Caco-2 (cell line): ENCODE measurements around the gene MRGPRE. TPM values are rescaled to one million over a fixed set of nuclear protein-coding genes. Genes with fewer than 3 reads are reported as not detected.

Source experiments
- BruUV-seq: library from RNA; stranded (reverse); fragments of 400-500 nt; replicated peaks from 2 replicates; lab custom pipeline; 2021; lab: Mats Ljungman, UMichigan
- CTCF ChIA-PET: fragments of 300-600 bp; sonication (Branson Sonifier 250); formaldehyde crosslinking; loops from one replicate; lab custom pipeline; 2022; ENCODE audit warnings: antibody characterized with exemption; lab: Charles Lee
- POLR2A ChIA-PET: fragments of 300-600 bp; sonication (Branson Sonifier 250); formaldehyde crosslinking; loops from one replicate; lab custom pipeline; 2022; ENCODE audit warnings: antibody characterized with exemption; lab: Charles Lee
- DNase-seq, 2 experiments: peaks; one replicate each; pipeline versions ENCODE4 v3.0.0 to v3.0.0-alpha.2; 2020 to 2022
- H3K27me3 ChIP-seq: replicated peaks from 2 replicates; pipeline ENCODE4 v1.6.0; 2011; ENCODE audit warnings: low read length; ENCODE audit not compliant: control insufficient read depth, insufficient read depth
- H3K36me3 ChIP-seq: 2 replicates; pipeline ENCODE4 v1.5.1; 2011; ENCODE audit warnings: low read length; ENCODE audit not compliant: control insufficient read depth, insufficient read depth
- H3K4me1 ChIP-seq: fragments of 250-450 bp; sonication (Bioruptor Pico); 2 replicates; pipeline ENCODE4 v1.5.1; 2020; ENCODE audit warnings: mild to moderate bottlenecking
- H3K4me3 ChIP-seq: 2 replicates; pipeline ENCODE4 v1.5.1; 2011; ENCODE audit warnings: low read depth, mild to moderate bottlenecking, control low read depth, low read length
- H3K9me3 ChIP-seq: fragments of 250-450 bp; sonication (Bioruptor Pico); 2 replicates; pipeline ENCODE4 v1.5.1; 2020; ENCODE audit warnings: mild to moderate bottlenecking, moderate library complexity
- H3K27ac Mint-ChIP-seq: one replicate; pipeline ENCODE4 v1.8.0; 2022; ENCODE audit warnings: mixed read lengths; ENCODE audit not compliant: unreplicated experiment
- H3K27me3 Mint-ChIP-seq: one replicate; pipeline ENCODE4 v1.8.0; 2022; ENCODE audit warnings: mixed read lengths; ENCODE audit not compliant: insufficient read depth, unreplicated experiment
- H3K36me3 Mint-ChIP-seq: one replicate; pipeline ENCODE4 v1.8.0; 2022; ENCODE audit warnings: mild to moderate bottlenecking, mixed read lengths; ENCODE audit not compliant: insufficient read depth, unreplicated experiment
- H3K4me1 Mint-ChIP-seq: one replicate; pipeline ENCODE4 v1.8.0; 2022; ENCODE audit warnings: low read depth, mixed read lengths; ENCODE audit not compliant: unreplicated experiment
- H3K4me3 Mint-ChIP-seq: one replicate; pipeline ENCODE4 v1.8.0; 2022; ENCODE audit warnings: mild to moderate bottlenecking, moderate library complexity, mixed read lengths; ENCODE audit not compliant: unreplicated experiment
- H3K9me3 Mint-ChIP-seq: one replicate; pipeline ENCODE4 v1.8.0; 2022; ENCODE audit warnings: mixed read lengths; ENCODE audit not compliant: unreplicated experiment
- intact Hi-C: fragments of 100-400 bp; cut with micrococcal nuclease; formaldehyde crosslinking; loops from one replicate; pipeline ENCODE4 v1.10.0; 2022; ENCODE audit not compliant: unreplicated experiment
- total RNA-seq: library from RNA; stranded (reverse); gene quantifications from 2 replicates; pipeline ENCODE4 v1.2.3, GENCODE V29; 2022
- TF ChIP-seq, protein P1 (sequence below), 2 experiments: fragments of 200-600 bp in 1 of 2; IDR thresholded peaks; 1 replicate in 1 of 2; 2 replicates in 1 of 2; pipeline versions ENCODE4 v1.5.1 to v1.8.0; 2011 to 2022; ENCODE audit warnings: antibody characterized with exemption in 1 of 2, control low read depth in 1 of 2, inconsistent platforms in 1 of 2, low read depth in 1 of 2, low read length in 1 of 2, mild to moderate bottlenecking in 1 of 2, moderate library complexity in 1 of 2; ENCODE audit not compliant: insufficient read depth in 1 of 2, severe bottlenecking in 1 of 2, unreplicated experiment in 1 of 2

Gene MRGPRE
- total RNA-seq, 1 experiment from 2014 or later: not detected

DNA sequence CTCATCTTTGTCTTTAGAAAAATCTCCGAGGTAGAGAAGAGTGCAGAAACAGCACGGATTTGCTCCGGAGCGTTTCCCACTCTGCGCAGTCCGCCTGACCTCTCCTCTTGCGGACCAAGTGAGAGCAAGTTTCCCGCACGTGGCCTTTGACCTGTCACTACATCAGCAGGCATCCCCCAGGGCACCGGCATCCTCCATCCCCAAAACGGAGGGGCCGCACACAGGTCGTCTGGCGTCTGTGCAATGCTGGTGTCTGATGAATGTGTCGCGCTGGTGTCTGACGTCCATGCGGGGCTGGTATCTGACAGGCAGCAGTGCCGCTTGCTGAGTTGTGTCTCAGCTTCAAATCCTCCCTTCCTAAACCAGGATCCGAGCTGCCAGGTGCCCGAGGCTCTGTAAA, 739 bp upstream of the MRGPRE start:
- CTCF ChIA-PET: no interaction called here
- Histone ChIP-seq H3K36me3 (no peaks in the 10 kb centered on the region), H3K4me1 (no peaks in the 10 kb centered on the region), H3K9me3 (no peaks in the 10 kb centered on the region), H3K27me3 (no peaks in the 10 kb centered on the region; the same call in none of the 2 replicates), H3K4me3 (no peak overlapping the region)
- BruUV-seq: no TSS peak
- H3K27me3 Mint-ChIP-seq: peaks cover 30% of the 10 kb centered on the region
- H3K9me3 Mint-ChIP-seq: no peaks in the 10 kb centered on the region
- no peak overlapping the region for H3K4me3 Mint-ChIP-seq
- TF ChIP-seq, protein P1, sequence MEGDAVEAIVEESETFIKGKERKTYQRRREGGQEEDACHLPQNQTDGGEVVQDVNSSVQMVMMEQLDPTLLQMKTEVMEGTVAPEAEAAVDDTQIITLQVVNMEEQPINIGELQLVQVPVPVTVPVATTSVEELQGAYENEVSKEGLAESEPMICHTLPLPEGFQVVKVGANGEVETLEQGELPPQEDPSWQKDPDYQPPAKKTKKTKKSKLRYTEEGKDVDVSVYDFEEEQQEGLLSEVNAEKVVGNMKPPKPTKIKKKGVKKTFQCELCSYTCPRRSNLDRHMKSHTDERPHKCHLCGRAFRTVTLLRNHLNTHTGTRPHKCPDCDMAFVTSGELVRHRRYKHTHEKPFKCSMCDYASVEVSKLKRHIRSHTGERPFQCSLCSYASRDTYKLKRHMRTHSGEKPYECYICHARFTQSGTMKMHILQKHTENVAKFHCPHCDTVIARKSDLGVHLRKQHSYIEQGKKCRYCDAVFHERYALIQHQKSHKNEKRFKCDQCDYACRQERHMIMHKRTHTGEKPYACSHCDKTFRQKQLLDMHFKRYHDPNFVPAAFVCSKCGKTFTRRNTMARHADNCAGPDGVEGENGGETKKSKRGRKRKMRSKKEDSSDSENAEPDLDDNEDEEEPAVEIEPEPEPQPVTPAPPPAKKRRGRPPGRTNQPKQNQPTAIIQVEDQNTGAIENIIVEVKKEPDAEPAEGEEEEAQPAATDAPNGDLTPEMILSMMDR (IDR thresholded peaks at IDR 0.05; ENCODE audit: insufficient read depth in 1 of 2, low read depth in 1 of 2, low read length in 1 of 2, severe bottlenecking in 1 of 2, unreplicated experiment in 1 of 2): no peak
- no peak overlapping the region for H3K27ac Mint-ChIP-seq
- DNase-seq: no peak
- no peaks in the 10 kb centered on the region for H3K4me1 Mint-ChIP-seq
- POLR2A ChIA-PET: no interaction called here
- intact Hi-C loops: no loop called here
- H3K36me3 Mint-ChIP-seq: no peaks in the 10 kb centered on the region

DNA sequence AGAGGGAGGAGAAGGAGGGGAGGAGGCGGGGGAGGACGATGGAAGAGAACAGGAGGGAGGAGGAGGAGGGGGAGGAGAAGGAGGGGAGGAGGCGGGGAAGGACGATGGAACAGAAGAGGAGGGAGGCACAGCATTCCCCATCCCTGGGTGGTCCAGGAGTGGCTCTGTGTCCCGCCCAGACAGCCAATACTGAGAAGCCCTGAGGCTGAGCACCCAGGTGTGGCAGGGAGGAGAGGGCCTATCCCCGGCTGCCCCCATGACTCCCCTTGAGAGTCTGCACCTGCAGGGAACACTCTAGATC, 717 bp downstream of the MRGPRE start:
- H3K4me3 ChIP-seq: no peak overlapping the region
- TF ChIP-seq, protein P1 (IDR thresholded peaks at IDR 0.05; ENCODE audit: insufficient read depth in 1 of 2, low read depth in 1 of 2, low read length in 1 of 2, severe bottlenecking in 1 of 2, unreplicated experiment in 1 of 2): no peak
- no peaks in the 10 kb centered on the region for H3K36me3 ChIP-seq
- POLR2A ChIA-PET: no interaction called here
- Mint-ChIP-seq H3K9me3 (no peaks in the 10 kb centered on the region), H3K4me3 (no peak overlapping the region), H3K27ac (no peak overlapping the region), H3K4me1 (no peaks in the 10 kb centered on the region), H3K27me3 (peaks cover 34% of the 10 kb centered on the region), H3K36me3 (no peaks in the 10 kb centered on the region)
- no peaks in the 10 kb centered on the region for H3K9me3 ChIP-seq
- no peaks in the 10 kb centered on the region for H3K4me1 ChIP-seq
- no peak for DNase-seq
- CTCF ChIA-PET: no interaction called here
- intact Hi-C loops: no loop called here
- no peaks in the 10 kb centered on the region; the same call in none of the 2 replicates for H3K27me3 ChIP-seq
- no TSS peak for BruUV-seq

DNA sequence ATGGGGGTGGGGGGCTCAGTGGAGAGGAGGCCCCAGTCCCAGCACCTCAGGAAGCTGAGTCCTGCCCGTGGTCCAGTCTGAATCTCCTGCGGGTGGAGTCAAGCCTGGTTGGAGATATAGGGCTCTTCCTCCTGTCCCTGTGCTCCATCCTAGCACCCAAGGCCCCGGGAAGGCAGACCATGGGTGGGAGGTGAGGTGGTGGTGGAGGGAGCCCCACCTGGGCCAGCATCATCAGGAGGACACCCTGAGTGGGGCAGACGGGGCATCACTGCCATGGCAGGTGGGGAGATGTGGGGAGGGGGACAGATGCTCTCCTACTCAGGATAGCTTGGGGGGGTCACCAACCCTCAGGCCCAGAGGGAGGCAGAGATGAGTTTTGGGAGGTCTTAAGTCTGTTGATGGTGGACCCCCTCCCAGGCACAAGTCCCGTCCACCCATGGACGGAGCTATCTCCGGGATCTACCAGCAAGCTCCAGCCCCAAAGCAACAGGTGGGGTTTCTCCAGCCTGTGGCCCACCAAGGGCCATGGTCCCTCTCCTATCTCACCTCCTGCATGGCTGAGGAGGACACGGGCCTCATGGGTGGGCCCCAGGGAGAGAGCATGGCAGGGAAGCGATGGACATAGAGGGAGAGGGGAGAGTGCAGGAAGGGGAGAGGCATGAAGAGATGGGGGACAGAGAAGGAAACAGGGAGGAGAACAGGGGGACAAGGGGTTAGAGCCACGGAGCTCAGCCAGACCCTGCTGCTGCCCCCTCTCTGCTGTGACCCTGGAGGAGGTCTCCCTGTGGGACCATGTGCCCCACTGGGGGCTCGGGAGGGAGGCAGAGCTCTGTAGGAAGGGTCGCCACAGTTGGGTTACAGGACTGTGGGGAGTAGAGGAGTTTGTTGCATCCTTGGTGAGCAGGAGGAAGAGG, 1.3 kb downstream of the MRGPRE start:
- Mint-ChIP-seq H3K27me3 (peaks cover 34% of the 10 kb centered on the region), H3K36me3 (no peaks in the 10 kb centered on the region), H3K4me3 (no peak overlapping the region), H3K4me1 (no peaks in the 10 kb centered on the region), H3K27ac (no peak overlapping the region), H3K9me3 (no peaks in the 10 kb centered on the region)
- ChIA-PET CTCF (no interaction called here), POLR2A (no interaction called here)
- no peaks in the 10 kb centered on the region for H3K9me3 ChIP-seq
- no peaks in the 10 kb centered on the region for H3K4me1 ChIP-seq
- no peaks in the 10 kb centered on the region; the same call in none of the 2 replicates for H3K27me3 ChIP-seq
- TF ChIP-seq, protein P1 (IDR thresholded peaks at IDR 0.05; ENCODE audit: insufficient read depth in 1 of 2, low read depth in 1 of 2, low read length in 1 of 2, severe bottlenecking in 1 of 2, unreplicated experiment in 1 of 2): no peak
- no peaks in the 10 kb centered on the region for H3K36me3 ChIP-seq
- BruUV-seq: no TSS peak
- H3K4me3 ChIP-seq: no peak overlapping the region
- intact Hi-C loops: no loop called here
- DNase-seq: no peak
